ENCODE measurements around the gene CMTM5. TPM values are rescaled to one million over a fixed set of nuclear protein-coding genes. Genes with fewer than 3 reads are reported as not detected.

CMTM5 gene
- total RNA-seq, 1 donor from 2014 or later, result not detected

- Mint-ChIP-seq H3K4me3 (no peak overlapping the region), H3K4me1 (peaks cover 4% of the 10 kb centered on the region), H3K27me3 (ENCODE audit: low read depth) (peaks cover 39% of the 10 kb centered on the region), H3K27ac (no peak overlapping the region), H3K36me3 (no peaks in the 10 kb centered on the region), H3K9me3 (no peaks in the 10 kb centered on the region)
- no peak for TF ChIP-seq CTCF (IDR thresholded peaks at IDR 0.05; ENCODE audit: unreplicated experiment)
- DNase-seq (ENCODE audit: low spot score in 2 of 2, unreplicated experiment in 2 of 2), result no peak
Observed at GRCh38 chr14:23381871-23382270, 5.0 kb downstream of the CMTM5 start.

GRCh38 chr14:23382276-23382675 is 5.4 kb downstream of the CMTM5 start:
- no peak for TF ChIP-seq CTCF (IDR thresholded peaks at IDR 0.05; ENCODE audit: unreplicated experiment)
- no peaks in the 10 kb centered on the region for H3K9me3 Mint-ChIP-seq
- peaks cover 4% of the 10 kb centered on the region for H3K4me1 Mint-ChIP-seq
- DNase-seq (ENCODE audit: low spot score in 2 of 2, unreplicated experiment in 2 of 2), result no peak
- H3K36me3 Mint-ChIP-seq, result no peaks in the 10 kb centered on the region
- H3K27me3 Mint-ChIP-seq (ENCODE audit: low read depth), result peaks cover 38% of the 10 kb centered on the region
- H3K27ac Mint-ChIP-seq, result no peak overlapping the region
- no peak overlapping the region for H3K4me3 Mint-ChIP-seq

GRCh38 chr14:23382731-23383440 is 6.0 kb downstream of the CMTM5 start:
- H3K27ac Mint-ChIP-seq, result no peak overlapping the region
- no peak for TF ChIP-seq CTCF (IDR thresholded peaks at IDR 0.05; ENCODE audit: unreplicated experiment)
- peaks cover 4% of the 10 kb centered on the region for H3K4me1 Mint-ChIP-seq
- H3K36me3 Mint-ChIP-seq, result no peaks in the 10 kb centered on the region
- no peak for DNase-seq (ENCODE audit: low spot score in 2 of 2, unreplicated experiment in 2 of 2)
- peaks cover 41% of the 10 kb centered on the region for H3K27me3 Mint-ChIP-seq (ENCODE audit: low read depth)
- no peak overlapping the region for H3K4me3 Mint-ChIP-seq
- no peaks in the 10 kb centered on the region for H3K9me3 Mint-ChIP-seq

- H3K27me3 Mint-ChIP-seq (ENCODE audit: low read depth), result peaks cover 41% of the 10 kb centered on the region
- peaks cover 4% of the 10 kb centered on the region for H3K4me1 Mint-ChIP-seq
- no peak for DNase-seq (ENCODE audit: low spot score in 2 of 2, unreplicated experiment in 2 of 2)
- no peaks in the 10 kb centered on the region for H3K9me3 Mint-ChIP-seq
- TF ChIP-seq CTCF (IDR thresholded peaks at IDR 0.05; ENCODE audit: unreplicated experiment), result no peak
- no peaks in the 10 kb centered on the region for H3K36me3 Mint-ChIP-seq
- H3K27ac Mint-ChIP-seq, result no peak overlapping the region
- no peak overlapping the region for H3K4me3 Mint-ChIP-seq
Observed at GRCh38 chr14:23384364-23385080, 7.7 kb downstream of the CMTM5 start.

- peaks cover 40% of the 10 kb centered on the region for H3K27me3 Mint-ChIP-seq (ENCODE audit: low read depth)
- H3K4me3 Mint-ChIP-seq, result no peak overlapping the region
- H3K9me3 Mint-ChIP-seq, result no peaks in the 10 kb centered on the region
- H3K4me1 Mint-ChIP-seq, result peaks cover 4% of the 10 kb centered on the region
- no peaks in the 10 kb centered on the region for H3K36me3 Mint-ChIP-seq
- TF ChIP-seq CTCF (IDR thresholded peaks at IDR 0.05; ENCODE audit: unreplicated experiment), result no peak
- H3K27ac Mint-ChIP-seq, result no peak overlapping the region
- no peak for DNase-seq (ENCODE audit: low spot score in 2 of 2, unreplicated experiment in 2 of 2)
Observed at GRCh38 chr14:23385244-23385641, 8.4 kb downstream of the CMTM5 start.
